Hematopoietic multipotent progenitor cell treated with erythropoietin and hydrocortisone succinate and interleukin-3 and kit ligand, for 15 days (in vitro differentiated cells): ENCODE data around the gene SOX6.
A peak's percentile ranks its signal among the peaks of the same experiment; 100 is the strongest.

Experiments used
- DNase-seq: peaks from one replicate; pipeline ENCODE4 v3.0.0-alpha.2; 2015; ENCODE audit warnings: low spot score

SOX6 gene

DNA sequence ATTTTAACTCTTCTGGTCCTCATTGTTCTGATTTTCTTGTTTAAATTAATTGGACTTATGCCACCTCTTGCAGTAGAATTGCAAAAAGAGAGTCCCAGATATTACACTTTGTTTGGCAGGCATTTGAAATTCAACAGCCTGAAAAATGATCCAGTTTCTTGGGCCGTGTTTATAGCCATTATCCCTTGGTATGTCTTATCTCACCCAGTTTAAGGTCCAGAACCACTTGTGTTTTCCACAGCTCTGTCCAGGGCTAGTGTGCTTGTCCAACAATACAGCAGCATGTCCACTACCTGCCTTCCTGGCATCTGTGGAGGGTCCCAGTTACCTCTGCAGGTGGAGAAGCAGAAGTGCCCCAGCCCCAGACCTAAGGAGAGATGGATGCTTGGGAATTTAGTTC is 397.4 kb downstream of the SOX6 start:
- no peak for DNase-seq

DNA sequence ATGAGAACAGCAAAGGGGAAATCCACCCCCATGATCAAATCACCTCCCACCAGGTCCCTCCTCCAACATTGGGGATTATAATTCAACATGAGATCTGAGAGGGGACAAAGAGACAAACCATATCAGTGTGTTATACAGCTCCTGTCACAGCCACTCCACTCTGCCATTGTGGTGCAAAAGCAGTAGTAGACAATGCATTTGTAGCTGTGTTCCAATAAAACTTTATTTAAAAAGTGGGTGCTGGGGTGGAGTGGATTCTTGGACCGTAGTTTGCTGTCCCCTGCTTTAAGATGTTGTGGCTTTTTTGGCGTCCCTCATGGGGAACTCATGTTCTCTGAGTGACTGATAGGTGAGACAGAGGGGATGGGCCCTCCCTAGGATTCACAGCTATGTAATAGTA is 399.1 kb downstream of the SOX6 start:
- no peak for DNase-seq

GRCh38 chr11:15956302-15956701 is 400.0 kb downstream of the SOX6 start:
- DNase-seq = no peak

DNA sequence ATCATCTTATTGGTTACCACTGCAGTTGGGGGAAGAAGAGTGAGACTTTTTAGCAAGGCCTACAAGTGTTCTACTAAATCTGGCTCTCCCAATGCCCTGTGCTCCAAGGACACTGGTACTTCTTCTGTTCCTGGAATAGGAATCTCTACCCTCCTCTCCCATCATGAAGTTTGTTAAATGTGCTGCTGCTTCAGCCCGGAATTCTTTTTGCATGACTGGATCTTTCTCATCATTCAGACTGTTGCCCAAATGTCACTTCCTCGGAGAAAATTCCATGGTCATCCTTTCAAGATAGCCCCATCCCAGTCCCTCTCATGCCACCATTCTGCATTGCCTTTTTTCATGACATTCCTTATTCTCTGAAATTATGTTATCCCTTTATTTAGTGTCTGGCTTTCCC is 400.8 kb downstream of the SOX6 start:
- DNase-seq = no peak

- no peak for DNase-seq
Measured at GRCh38 chr11:15947681-15948648, 408.4 kb downstream of the SOX6 start.

- no peak for DNase-seq
Measured at GRCh38 chr11:15945726-15946125, 410.6 kb downstream of the SOX6 start.

- no peak for DNase-seq
Measured at GRCh38 chr11:15944460-15944859, 411.9 kb downstream of the SOX6 start.

GRCh38 chr11:15943418-15944197 is 412.7 kb downstream of the SOX6 start:
- no peak for DNase-seq

- DNase-seq = no peak
Measured at GRCh38 chr11:15942936-15943335, 413.4 kb downstream of the SOX6 start.

DNA sequence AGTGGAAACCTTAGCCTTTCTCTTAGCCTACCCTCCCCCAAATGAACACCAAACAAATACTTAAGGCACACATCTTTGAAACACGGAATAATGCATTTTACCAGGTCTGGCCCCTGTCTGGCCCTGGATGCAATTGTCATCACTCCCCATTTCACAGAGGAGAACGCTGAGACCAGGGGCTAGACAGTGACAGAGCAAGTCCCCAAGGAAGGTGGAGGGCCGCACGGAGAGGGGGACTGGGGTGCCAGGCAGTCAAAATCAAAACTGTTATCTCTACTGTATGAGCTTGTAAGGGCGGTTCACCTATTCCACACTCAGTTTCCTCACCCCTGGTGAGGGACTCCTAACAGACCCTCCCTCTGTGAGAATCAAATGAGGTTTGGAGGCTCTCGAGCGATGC is 414.2 kb downstream of the SOX6 start:
- DNase-seq = no peak

GRCh38 chr11:15941206-15941770 is 415.1 kb downstream of the SOX6 start:
- DNase-seq = peak; percentile 61

GRCh38 chr11:15940462-15941205 is 415.7 kb downstream of the SOX6 start:
- DNase-seq = no peak

GRCh38 chr11:15938983-15939382 is 417.4 kb downstream of the SOX6 start:
- DNase-seq = no peak

DNA sequence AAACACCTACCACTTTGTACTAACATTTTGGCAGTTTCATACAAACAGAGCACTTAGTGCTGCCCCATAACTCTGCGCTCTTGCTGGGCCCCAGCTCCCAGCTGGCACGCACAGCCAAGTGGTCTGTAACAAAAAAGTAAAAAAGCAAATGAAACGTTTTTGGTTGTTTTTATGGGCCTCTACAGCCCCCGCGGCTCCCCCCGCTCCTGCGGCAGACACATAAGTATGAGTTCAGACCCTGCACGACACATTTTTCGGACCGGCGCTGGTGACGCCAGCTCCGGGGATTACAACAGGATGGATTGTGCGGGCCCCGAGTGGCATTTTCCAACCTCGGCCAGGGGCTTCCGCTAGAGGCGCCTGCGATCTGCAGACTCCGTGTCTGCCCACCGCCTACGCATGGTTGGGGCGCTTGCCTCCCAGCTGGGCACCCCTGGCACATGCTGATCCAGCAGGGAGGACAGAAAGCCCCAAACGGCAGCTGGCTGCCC is 418.2 kb downstream of the SOX6 start:
- DNase-seq = no peak

DNA sequence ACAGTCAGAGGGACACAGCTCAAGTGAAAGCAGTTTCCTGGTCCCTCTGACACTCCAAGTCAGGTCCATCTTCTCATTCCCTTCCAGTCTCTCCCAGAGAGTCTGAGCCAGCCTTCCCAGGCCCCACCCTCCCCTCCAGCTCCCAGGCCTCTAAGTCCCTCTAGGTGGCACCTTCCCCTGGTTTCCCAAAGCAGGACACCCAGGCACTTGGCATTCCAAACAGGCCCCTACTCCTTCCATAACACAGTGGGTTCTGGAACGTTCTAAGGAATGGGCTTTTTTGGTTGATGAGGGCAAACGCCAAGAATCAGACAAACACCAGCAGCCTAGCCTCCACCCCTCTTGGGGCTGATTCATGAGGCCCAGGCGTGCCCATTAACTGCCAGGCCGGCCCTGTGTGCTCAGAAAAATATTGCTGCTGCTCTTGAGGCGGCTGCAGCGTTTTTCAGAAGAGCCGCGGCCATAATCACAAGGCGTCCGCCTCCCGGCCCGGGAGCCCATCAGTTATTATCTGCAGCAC is 418.7 kb downstream of the SOX6 start:
- DNase-seq = no peak

DNA sequence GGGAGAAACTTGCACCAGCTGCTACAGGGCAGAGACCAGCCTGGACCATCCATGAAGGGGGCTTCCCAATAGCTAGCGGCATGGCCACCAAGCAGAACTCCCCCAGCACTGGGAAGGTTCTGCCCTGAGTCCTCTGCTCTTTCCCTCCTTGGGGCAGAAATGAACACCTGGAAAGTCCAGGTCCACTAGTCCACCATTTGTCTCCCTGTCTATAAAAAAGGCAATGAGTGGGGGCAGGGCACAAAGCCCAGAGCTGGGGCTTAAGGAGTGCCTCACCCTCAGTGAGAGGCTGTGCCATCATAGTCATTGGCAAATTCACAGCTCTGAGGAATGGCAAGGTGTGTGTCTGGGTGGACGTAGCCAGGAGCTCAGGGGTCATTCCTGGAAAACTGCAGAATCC is 420.3 kb downstream of the SOX6 start:
- DNase-seq = no peak

DNA sequence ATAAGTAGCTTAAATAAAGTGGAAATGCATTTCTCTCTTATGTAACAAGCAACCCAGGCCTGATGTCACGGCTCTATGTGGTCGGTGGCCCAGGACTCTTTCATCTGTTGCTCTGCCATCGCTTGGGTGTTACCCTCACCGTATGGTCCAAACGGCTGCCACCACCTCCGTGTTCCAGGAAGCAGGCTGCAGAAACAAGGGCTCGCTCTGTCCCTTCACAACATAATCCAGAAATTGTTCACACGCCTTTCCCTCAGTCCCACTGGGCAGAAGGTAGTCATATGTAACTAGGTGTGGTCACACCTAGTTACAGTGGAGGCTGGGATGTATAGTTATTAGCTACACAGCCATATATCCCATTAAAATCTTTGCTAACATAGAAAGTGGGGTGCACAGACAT is 421.0 kb downstream of the SOX6 start:
- no peak for DNase-seq

GRCh38 chr11:15933886-15934625 is 422.3 kb downstream of the SOX6 start:
- no peak for DNase-seq

DNA sequence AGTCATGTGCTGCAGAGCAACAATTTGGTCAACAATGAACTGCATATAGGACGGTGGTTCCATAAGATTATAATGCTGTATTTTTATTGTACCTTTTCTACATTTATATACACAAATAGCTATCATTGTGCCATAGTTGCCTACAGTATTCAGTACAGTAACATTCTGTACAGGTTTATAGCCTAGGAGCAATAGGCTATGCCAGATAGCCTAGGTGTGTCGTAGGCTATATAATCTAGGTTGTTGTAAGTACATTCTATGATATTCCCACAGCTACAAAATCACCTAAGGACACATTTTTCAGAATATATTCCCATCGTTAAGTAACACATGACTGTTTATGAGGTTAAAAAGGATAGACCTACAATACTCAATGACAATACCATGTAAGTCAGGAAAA is 423.9 kb downstream of the SOX6 start:
- no peak for DNase-seq

DNA sequence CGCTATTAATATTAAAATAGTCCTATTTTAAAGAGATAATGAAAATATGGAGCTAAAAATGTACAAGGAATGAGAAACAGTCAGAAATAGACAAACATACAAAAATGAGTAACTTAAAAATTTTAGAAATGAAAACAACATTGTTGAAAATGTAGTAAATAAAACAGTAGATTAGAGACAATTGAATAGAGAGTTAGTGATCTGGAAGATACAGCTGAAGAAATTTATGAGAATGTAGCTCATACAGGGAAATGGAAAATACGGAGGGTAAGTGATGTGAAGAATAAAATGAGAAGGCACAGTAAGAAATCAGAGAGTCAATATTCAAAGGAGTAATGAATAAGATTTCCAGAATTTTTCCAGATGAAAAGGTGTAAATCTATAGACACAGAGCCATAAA is 424.8 kb downstream of the SOX6 start:
- no peak for DNase-seq

- DNase-seq = no peak
Measured at GRCh38 chr11:15930442-15931025, 425.8 kb downstream of the SOX6 start.
